Upper lobe of left lung (tissue), 6 donors: Measurements from ENCODE around the gene GLRA2. TPM values are rescaled to one million over a fixed set of nuclear protein-coding genes. Genes with fewer than 3 reads are reported as not detected.

Source experiments
- ATAC-seq, 2 donors: fragments of 200-7000 bp; cut with Tn5 transposase; one replicate each; pipeline ENCODE4 v1.9.1; 2022; ENCODE audit warnings: mild to moderate bottlenecking in 2 of 2, moderate library complexity in 2 of 2; ENCODE audit not compliant: low FRiP score in 2 of 2
- DNase-seq, 2 donors: peaks; one replicate each; pipeline ENCODE4 v3.0.0-alpha.2; 2019 to 2020
- H3K27ac ChIP-seq, 4 donors: fragments of 200-600 bp; sonication (generic); one replicate each; pipeline ENCODE4 v1.5.1; 2016 to 2019
- H3K27me3 ChIP-seq, 4 donors: fragments of 200-600 bp; sonication (generic); one replicate each; pipeline ENCODE4 v1.5.1; 2017 to 2019
- H3K36me3 ChIP-seq, 4 donors: fragments of 200-600 bp; sonication (generic); one replicate each; pipeline ENCODE4 v1.5.1; 2016 to 2019
- H3K4me1 ChIP-seq, 4 donors: fragments of 200-600 bp; sonication (generic); one replicate each; pipeline ENCODE4 v1.5.1; 2018 to 2019
- H3K4me3 ChIP-seq, 4 donors: fragments of 200-600 bp; sonication (generic); one replicate each; pipeline ENCODE4 v1.5.1; 2017 to 2019; ENCODE audit warnings: mild to moderate bottlenecking in 2 of 4, moderate library complexity in 1 of 4
- H3K9me3 ChIP-seq, 4 donors: fragments of 200-600 bp; sonication (generic); one replicate each; pipeline ENCODE4 v1.5.1; 2018 to 2019
- EP300 ChIP-seq, 4 donors: sonication (generic); formaldehyde crosslinking; IDR thresholded peaks; one replicate each; pipeline ENCODE4 v1.5.1; 2017; ENCODE audit warnings: antibody characterized with exemption in 4 of 4, control low read depth in 2 of 4
- POLR2A ChIP-seq, 4 donors: fragments of 450-650 bp; IDR thresholded peaks; one replicate each; pipeline ENCODE4 v1.5.1; 2016 to 2017; ENCODE audit warnings: antibody characterized with exemption in 4 of 4, mild to moderate bottlenecking in 2 of 4
- POLR2AphosphoS5 ChIP-seq, 2 donors: sonication (generic); formaldehyde crosslinking; IDR thresholded peaks; one replicate each; pipeline ENCODE4 v1.5.1; 2017; ENCODE audit warnings: antibody characterized with exemption in 2 of 2
- WGBS, 2 donors: methylation state at CpG; one replicate each; pipeline ENCODE4 v1.1.5; 2017 to 2018; 5-methylcytosine and 5-hydroxymethylcytosine counted together
- total RNA-seq, 6 donors: library from RNA; depleted of rRNA in 4 of 6; stranded (reverse); fragments of >200 nt in 4 of 6; gene quantifications; one replicate each; pipeline versions ENCODE4 v1.1.0 to v1.2.1, GENCODE V29; 2016 to 2021
- TF ChIP-seq, protein P1 (sequence below), 6 experiments: fragments of 450-650 bp in 4 of 6; fragments of 200-600 bp in 2 of 6; sonication (generic) in 2 of 6; IDR thresholded peaks; one replicate each; pipeline ENCODE4 v1.5.1; 2016 to 2019; ENCODE audit warnings: antibody characterized with exemption in 6 of 6
- donor health status: DM: no; HTN: no; CAD: no; lungs with moderate emphysema.
- donor health status: DM: no; HTN: yes; CAD: no; lungs with severe emphysema.

GLRA2 gene
- total RNA-seq, 6 donors from 2014 or later: not detected

DNA sequence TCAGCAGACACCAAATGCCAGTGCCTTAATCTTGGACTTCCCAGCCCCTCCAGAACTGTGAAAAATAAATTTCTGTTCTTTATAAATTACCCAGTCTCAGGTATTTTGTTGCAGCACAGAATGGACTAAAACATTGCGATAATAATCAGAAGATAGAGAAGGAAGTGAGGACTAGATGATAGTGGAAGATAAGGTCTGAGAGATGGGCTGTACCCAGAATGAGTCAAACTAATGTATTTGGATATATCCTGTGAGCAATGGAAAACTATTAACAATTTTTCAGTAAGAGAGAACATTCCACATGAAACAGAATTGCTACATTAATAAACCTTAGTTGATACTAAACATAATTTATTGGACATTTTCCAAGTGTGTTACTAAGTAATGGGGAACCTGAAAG is 250.2 kb downstream of the GLRA2 start:
- no peak overlapping the region for H3K4me3 ChIP-seq
- WGBS, 2 donors: 66 to 85% methylated on average over 1 of the region's 1 CpG
- no peaks in the 10 kb centered on the region for H3K9me3 ChIP-seq
- ATAC-seq (no peak), DNase-seq (no peak)
- H3K27ac ChIP-seq: no peak overlapping the region
- no peaks in the 10 kb centered on the region for H3K27me3 ChIP-seq
- TF ChIP-seq, protein P1, sequence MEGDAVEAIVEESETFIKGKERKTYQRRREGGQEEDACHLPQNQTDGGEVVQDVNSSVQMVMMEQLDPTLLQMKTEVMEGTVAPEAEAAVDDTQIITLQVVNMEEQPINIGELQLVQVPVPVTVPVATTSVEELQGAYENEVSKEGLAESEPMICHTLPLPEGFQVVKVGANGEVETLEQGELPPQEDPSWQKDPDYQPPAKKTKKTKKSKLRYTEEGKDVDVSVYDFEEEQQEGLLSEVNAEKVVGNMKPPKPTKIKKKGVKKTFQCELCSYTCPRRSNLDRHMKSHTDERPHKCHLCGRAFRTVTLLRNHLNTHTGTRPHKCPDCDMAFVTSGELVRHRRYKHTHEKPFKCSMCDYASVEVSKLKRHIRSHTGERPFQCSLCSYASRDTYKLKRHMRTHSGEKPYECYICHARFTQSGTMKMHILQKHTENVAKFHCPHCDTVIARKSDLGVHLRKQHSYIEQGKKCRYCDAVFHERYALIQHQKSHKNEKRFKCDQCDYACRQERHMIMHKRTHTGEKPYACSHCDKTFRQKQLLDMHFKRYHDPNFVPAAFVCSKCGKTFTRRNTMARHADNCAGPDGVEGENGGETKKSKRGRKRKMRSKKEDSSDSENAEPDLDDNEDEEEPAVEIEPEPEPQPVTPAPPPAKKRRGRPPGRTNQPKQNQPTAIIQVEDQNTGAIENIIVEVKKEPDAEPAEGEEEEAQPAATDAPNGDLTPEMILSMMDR (IDR thresholded peaks at IDR 0.05): no peak
- no peak for TF ChIP-seq POLR2AphosphoS5 (IDR thresholded peaks at IDR 0.05)
- no peak for TF ChIP-seq EP300 (IDR thresholded peaks at IDR 0.05)
- TF ChIP-seq POLR2A (IDR thresholded peaks at IDR 0.05): no peak
- no peaks in the 10 kb centered on the region for H3K4me1 ChIP-seq
- H3K36me3 ChIP-seq: no peaks in the 10 kb centered on the region
